Bone marrow (tissue), 2 donors: ENCODE results near the gene SNX21.
"Not testable (repeated sequence)": the region's sequence is repeated elsewhere in the genome, so short reads cannot be mapped to it uniquely, and the experiment has no call there.

Experiments
- DNase-seq, 2 donors: peaks; one replicate each; lab custom pipeline; 2025; lab: John Stamatoyannopoulos, UW

SNX21 gene

GRCh38 chr20:45823949-45824835 lies 9.4 kb upstream of the SNX21 start:
- DNase-seq: no peak

GRCh38 chr20:45826381-45827019 lies 7.1 kb upstream of the SNX21 start:
- no peak for DNase-seq

GRCh38 chr20:45827030-45827652 lies 6.5 kb upstream of the SNX21 start, which contains the start of gene TNNC2:
TNNC2 (minus strand) TSS chr20:45827312; CDS start chr20:45827248, 64 bp downstream.
- no peak for DNase-seq

- no peak for DNase-seq
These were observed 5.9 kb upstream of the SNX21 start for GRCh38 chr20:45827712-45828111.

- DNase-seq: no peak
These were observed 5.0 kb upstream of the SNX21 start for GRCh38 chr20:45828589-45828988.

- not testable (repeated sequence) for DNase-seq
These were observed 3.9 kb upstream of the SNX21 start for GRCh38 chr20:45829673-45830106.

- no peak for DNase-seq
These were observed 980 bp upstream of the SNX21 start for GRCh38 chr20:45832619-45833018.

- no peak for DNase-seq
These were observed 541 bp downstream of the SNX21 start for GRCh38 chr20:45833883-45834796.

GRCh38 chr20:45834797-45835161 lies 1.2 kb downstream of the SNX21 start:
- DNase-seq: no peak

GRCh38 chr20:45835329-45835765 lies 1.7 kb downstream of the SNX21 start:
- DNase-seq: no peak

- DNase-seq: no peak
These were observed 2.2 kb downstream of the SNX21 start for GRCh38 chr20:45835825-45836224.

- DNase-seq: no peak
These were observed 3.2 kb downstream of the SNX21 start for GRCh38 chr20:45836841-45837240.

GRCh38 chr20:45840700-45841198 lies 7.2 kb downstream of the SNX21 start:
- DNase-seq: no peak

- DNase-seq: no peak
These were observed 8.0 kb downstream of the SNX21 start for GRCh38 chr20:45841407-45842129.

- DNase-seq: no peak
These were observed 8.7 kb downstream of the SNX21 start for GRCh38 chr20:45842169-45842812.

GRCh38 chr20:45843506-45843905 lies 9.9 kb downstream of the SNX21 start:
- no peak for DNase-seq

GRCh38 chr20:45845452-45845851 lies 11.9 kb downstream of the SNX21 start:
- DNase-seq: no peak

- no peak for DNase-seq
These were observed 14.8 kb downstream of the SNX21 start for GRCh38 chr20:45848421-45848820.

GRCh38 chr20:45848969-45849582 lies 15.5 kb downstream of the SNX21 start:
- no peak for DNase-seq

GRCh38 chr20:45850238-45850637 lies 16.6 kb downstream of the SNX21 start:
- DNase-seq: no peak
